ACHN (cell line): Measurements from ENCODE around the gene ETNPPL.

Experiments used
- DNase-seq: peaks from one replicate; pipeline ENCODE4 v3.0.0-alpha.2; 2015
- in situ Hi-C: cut with HindIII; loops from 2 replicates; pipeline ENCODE4 v1.10.0; 2017; ENCODE audit warnings: low sequenced_read_pairs, low pct_ligation_motif_present, low pct_unique_long_range_greater_than_20kb

The ETNPPL gene

GRCh38 chr4:108762559-108763225 lies at the start of gene ETNPPL:
Gene ETNPPL, minus strand, starts transcription at chr4:108763053. Its CDS starts 155 bp downstream, at chr4:108762898.
- in situ Hi-C loops, result no loop called here

DNA sequence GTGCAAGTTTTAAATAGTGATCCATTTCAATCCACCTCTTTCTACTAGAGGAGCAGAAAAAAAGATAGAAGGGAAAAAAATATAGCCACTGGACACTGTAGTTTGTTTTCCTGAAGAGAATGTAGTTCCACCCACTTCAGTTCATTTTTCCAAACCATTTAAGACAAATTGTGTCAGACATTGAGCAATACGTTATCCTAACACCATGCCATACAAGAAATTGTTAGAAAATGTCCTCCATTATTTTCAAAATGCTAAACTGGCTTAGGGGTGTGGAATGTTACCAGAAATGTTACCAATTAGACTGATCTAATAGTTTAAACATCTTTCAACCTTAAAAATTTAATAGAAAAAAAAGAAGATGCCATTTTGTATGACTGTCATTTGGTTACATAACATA lies 48.6 kb upstream of the ETNPPL start:
- in situ Hi-C loops, result no loop called here
- DNase-seq, result no peak

More at GRCh38 chr4:108762559-108763225, at the start of gene ETNPPL:
- DNase-seq, result peak; percentile 7

DNA sequence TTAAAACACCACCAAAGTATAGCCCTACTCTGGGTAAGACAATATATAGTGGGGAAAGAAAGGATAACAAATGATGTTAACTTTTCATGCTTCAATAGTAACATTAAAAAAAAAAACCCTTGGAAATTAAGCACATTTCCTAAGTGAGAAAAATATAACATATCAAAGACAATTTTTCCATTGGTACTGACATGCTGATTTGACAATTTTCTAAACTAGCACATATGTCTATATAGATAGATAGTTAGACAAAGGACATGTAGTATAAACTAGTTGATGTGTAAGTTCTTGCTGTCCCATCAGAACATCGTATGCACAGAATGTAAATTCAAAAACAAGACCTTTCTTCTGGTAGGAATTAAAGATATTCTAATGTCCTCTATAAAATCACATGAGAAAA lies 47.2 kb upstream of the ETNPPL start:
- in situ Hi-C loops, result no loop called here
- DNase-seq, result no peak

DNA sequence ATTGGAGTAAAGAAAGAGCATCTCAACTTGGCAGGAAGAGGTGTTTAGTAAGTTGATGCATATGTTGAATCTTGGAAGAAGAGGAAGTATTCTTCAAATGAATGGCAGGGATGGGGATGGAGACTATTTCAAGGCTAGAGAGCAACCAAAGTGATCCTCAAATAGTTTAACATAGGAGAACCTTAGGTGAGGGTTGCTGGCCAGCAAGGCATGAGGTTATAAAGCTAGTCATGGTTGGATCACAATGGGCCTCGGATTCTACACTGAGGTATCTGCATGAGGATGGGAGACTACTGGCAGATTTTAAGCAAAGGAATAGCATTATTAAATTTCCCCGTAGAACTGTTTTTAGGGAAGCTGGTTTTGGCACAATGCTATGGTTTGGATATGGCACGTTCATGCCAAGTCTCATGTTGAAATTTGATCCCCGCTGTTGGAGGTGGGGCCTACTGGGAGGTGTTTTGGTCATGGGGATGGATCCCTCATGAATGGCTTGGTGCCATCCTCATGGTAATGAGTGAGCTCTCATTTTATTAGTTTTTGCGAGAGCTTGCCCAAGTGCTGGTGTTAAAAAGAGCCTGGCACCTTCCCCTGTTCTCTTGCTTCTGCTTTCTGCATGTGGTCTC lies 41.9 kb upstream of the ETNPPL start:
- in situ Hi-C loops, result no loop called here
- DNase-seq, result no peak

- in situ Hi-C loops, result no loop called here
- DNase-seq, result no peak
These were observed 36.5 kb upstream of the ETNPPL start for GRCh38 chr4:108799306-108799705.

DNA sequence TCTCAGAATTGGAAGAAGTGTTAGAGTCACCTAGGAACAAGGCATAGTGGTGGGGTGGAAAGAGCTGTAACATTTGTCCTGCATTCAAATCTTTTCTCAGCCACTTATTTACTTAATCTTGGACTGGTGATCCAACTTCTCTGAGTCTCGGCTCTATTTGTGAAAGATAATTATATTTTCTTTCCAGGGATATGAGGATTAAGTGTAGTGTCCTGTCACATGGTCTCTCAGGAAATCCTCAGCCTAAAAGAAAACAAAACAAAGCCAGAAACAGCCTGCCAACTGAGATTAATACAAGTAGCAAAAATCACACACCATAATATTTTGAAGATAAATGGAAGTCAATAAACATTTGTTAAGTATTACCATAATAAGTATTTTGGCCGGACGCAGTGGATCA lies 33.3 kb upstream of the ETNPPL start:
- DNase-seq, result no peak
- in situ Hi-C loops, result no loop called here

- DNase-seq, result no peak
- in situ Hi-C loops, result no loop called here
These were observed 32.9 kb upstream of the ETNPPL start for GRCh38 chr4:108795733-108796132.

- no peak for DNase-seq
- in situ Hi-C loops, result no loop called here
These were observed 31.3 kb upstream of the ETNPPL start for GRCh38 chr4:108794136-108794535.

DNA sequence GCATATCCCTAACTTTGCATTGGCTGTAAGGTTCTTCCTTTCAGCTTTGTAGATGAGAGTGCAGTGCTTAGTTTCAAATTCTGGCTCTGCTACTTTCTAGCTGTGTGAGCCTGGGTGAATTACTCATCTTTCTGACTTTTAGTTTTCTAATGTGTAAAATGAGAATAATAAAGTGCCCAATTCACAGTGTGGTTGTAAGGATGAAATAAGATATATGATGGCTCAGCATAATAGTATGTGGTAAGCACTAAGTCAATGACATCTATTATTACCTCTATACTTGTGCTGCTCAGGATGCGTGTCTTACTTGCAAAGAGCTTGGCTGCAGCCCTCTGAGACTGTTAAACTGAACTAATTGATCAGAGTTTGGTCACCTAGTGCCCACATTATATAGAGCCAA lies 30.6 kb upstream of the ETNPPL start:
- in situ Hi-C loops, result no loop called here
- no peak for DNase-seq

DNA sequence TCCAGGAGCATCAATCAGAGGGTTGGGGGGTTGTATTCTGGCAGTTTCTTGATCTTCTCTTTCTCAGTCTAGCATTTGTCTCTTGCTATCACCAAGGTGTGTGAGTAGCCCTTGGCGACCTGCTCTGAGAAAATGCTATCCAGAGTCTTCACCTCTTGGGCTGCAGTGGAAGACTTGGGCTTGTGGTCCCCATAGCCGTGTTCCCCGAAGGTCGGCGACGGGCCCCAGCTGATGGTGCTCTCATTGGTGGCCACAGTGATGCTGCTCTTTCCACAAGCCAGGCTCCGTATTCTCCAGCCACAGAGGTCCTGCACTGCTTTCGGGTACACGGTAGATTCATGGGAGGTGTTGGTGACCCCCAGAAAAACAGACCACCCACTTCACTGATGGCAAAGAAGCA lies 25.9 kb upstream of the ETNPPL start:
- in situ Hi-C loops, result no loop called here
- no peak for DNase-seq

- no peak for DNase-seq
- in situ Hi-C loops, result no loop called here
These were observed 24.9 kb upstream of the ETNPPL start for GRCh38 chr4:108787724-108788123.

- in situ Hi-C loops, result no loop called here
These were observed 24.3 kb upstream of the ETNPPL start for GRCh38 chr4:108787106-108787505.

DNA sequence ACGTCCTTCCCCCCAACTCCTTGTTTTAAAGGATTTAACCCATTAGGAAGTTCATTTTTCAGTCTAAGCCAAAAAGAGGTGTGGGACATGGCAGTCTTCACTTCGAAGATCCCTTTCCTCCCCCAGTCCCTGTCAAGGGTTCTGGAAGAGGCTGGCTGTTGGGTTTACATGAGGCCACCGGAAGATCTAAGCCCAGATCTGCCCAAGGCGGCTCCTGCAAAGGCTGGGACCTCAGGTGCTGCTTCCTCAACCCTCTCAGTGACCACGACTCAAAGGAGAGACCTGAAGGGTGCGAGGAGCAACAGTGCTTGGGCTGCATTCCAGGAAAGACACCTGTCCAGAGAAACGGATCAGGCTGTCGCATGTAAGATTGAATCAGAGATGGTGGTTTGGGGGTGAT lies 23.5 kb upstream of the ETNPPL start:
- in situ Hi-C loops, result no loop called here

More at GRCh38 chr4:108787106-108787505, 24.3 kb upstream of the ETNPPL start:
- no peak for DNase-seq

GRCh38 chr4:108783665-108784463 lies 21.0 kb upstream of the ETNPPL start:
- peak; percentile 39 for DNase-seq
- in situ Hi-C loops, result no loop called here

More for the DNA sequence above, 23.5 kb upstream of the ETNPPL start:
- no peak for DNase-seq

DNA sequence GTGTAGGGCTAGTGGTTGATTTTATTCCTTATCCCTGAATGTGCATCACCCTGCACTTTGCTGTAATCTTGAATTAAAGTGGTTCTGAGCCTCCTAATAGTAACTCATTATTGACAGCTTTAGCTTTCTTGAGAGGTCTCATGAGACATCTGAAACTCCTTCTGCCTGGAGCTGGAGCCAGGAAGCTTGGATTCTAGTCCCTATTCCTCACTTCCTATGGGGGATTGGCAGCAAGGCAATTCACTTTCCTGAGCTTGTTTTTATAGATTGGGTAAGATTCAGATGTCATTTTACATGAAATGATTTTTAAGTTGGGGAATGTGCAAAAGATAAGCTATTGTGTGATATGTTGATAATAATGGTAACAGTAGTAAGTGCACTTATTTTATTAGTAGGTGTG lies 17.1 kb upstream of the ETNPPL start:
- in situ Hi-C loops, result no loop called here
- no peak for DNase-seq

DNA sequence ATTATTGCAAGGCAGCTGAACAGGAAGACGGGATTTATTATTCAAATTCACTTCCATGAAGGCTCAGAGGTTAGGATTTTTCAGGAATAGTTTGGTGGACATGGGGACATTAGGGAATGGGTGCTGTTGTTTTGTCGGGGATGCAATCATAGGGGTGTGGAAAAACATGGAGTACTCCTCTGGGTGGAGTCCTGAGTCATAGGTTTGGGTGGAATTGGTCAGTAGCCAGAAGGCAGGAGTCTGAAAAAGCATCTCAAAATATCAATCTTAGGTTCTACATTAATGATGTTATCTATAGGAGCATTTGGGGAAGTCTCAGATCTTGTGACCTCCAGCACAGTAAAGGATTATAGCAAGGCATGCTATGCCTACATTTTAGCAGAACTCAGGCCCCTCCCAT lies 14.5 kb upstream of the ETNPPL start:
- in situ Hi-C loops, result no loop called here
- DNase-seq, result no peak

DNA sequence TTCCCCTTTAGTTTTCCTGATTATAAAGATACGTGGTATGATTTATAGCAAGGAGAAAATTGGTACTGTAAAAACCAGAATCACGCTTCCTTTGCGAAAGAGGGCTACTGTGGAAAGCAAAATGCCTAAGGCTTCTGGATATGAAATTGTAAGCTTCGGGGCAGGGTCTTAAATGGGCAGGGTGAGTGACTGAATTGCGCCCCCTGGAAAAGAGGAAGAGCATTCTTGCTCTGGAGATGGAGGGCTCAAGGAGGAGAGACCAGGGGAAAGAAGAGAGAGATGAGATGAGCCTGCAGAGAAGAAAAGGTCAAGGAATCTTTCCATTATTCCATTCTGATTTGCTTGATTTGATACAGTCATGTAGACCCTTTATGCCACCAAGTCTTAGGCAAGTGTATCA lies 13.1 kb upstream of the ETNPPL start:
- in situ Hi-C loops, result no loop called here
- no peak for DNase-seq

GRCh38 chr4:108774809-108775530 lies 12.1 kb upstream of the ETNPPL start:
- no peak for DNase-seq
- in situ Hi-C loops, result no loop called here

- in situ Hi-C loops, result no loop called here
- DNase-seq, result no peak
These were observed 9.5 kb upstream of the ETNPPL start for GRCh38 chr4:108772402-108772801.
